H9 (cell line): ENCODE data around the gene FSTL4. TPM values are rescaled to one million over a fixed set of nuclear protein-coding genes. Genes with fewer than 3 reads are reported as not detected.

Experiments
- DNase-seq: peaks from one replicate; pipeline ENCODE4 v3.0.0-alpha.2; 2017
- H2AFZ ChIP-seq: one replicate; pipeline ENCODE4 v1.6.1; 2013; ENCODE audit warnings: mild to moderate bottlenecking, low read length, control low read depth, moderate library complexity
- H2AK5ac ChIP-seq: 2 replicates; pipeline ENCODE4 v1.6.1; 2013; ENCODE audit warnings: low read length, control low read depth, mixed read lengths; ENCODE audit not compliant: insufficient read length
- H2BK120ac ChIP-seq: one replicate; pipeline ENCODE4 v1.6.1; 2013; ENCODE audit warnings: low read depth, mild to moderate bottlenecking, low read length, control low read depth, inconsistent platforms; ENCODE audit not compliant: poor library complexity, severe bottlenecking
- H2BK12ac ChIP-seq: 2 replicates; pipeline ENCODE4 v1.6.1; 2013; ENCODE audit warnings: low read length, control low read depth, mixed read lengths, low read depth; ENCODE audit not compliant: insufficient read length
- H2BK15ac ChIP-seq: 2 replicates; pipeline ENCODE4 v1.6.1; 2013; ENCODE audit warnings: low read depth, low read length, control low read depth
- H2BK20ac ChIP-seq: one replicate; pipeline ENCODE4 v1.6.1; 2013; ENCODE audit warnings: low read depth, mild to moderate bottlenecking, low read length, control low read depth, inconsistent platforms; ENCODE audit not compliant: poor library complexity, severe bottlenecking
- H2BK5ac ChIP-seq: 2 replicates; pipeline ENCODE4 v1.6.1; 2013; ENCODE audit warnings: low read length, control low read depth, mixed read lengths; ENCODE audit not compliant: insufficient read length
- H3K14ac ChIP-seq: 2 replicates; pipeline ENCODE4 v1.6.1; 2013; ENCODE audit warnings: low read length, control low read depth; ENCODE audit not compliant: insufficient read depth
- H3K18ac ChIP-seq: 2 replicates; pipeline ENCODE4 v1.6.1; 2013; ENCODE audit warnings: low read depth, mild to moderate bottlenecking, mixed read lengths, low read length, control low read depth; ENCODE audit not compliant: insufficient read length
- H3K23ac ChIP-seq: 2 replicates; pipeline ENCODE4 v1.6.1; 2013; ENCODE audit warnings: low read length, control low read depth, mixed read lengths, low read depth; ENCODE audit not compliant: insufficient read length
- H3K23me2 ChIP-seq: 2 replicates; pipeline ENCODE4 v1.6.1; 2013; ENCODE audit warnings: low read depth, mild to moderate bottlenecking, mixed read lengths, low read length, control low read depth; ENCODE audit not compliant: insufficient read length, poor library complexity, severe bottlenecking
- H3K27ac ChIP-seq: 2 replicates; pipeline ENCODE4 v1.5.1; 2013; ENCODE audit warnings: low read length, control low read depth, mixed read lengths, low read depth; ENCODE audit not compliant: insufficient read length
- H3K27me3 ChIP-seq: 2 replicates; pipeline ENCODE4 v1.6.1; 2013; ENCODE audit warnings: low read length, control low read depth, inconsistent platforms; ENCODE audit not compliant: insufficient read depth
- H3K4ac ChIP-seq: 2 replicates; pipeline ENCODE4 v1.6.1; 2013; ENCODE audit warnings: low read depth, mild to moderate bottlenecking, control low read depth, inconsistent platforms, low read length, moderate library complexity
- H3K4me1 ChIP-seq: 2 replicates; pipeline ENCODE4 v1.6.1; 2013; ENCODE audit warnings: low read length, control low read depth, inconsistent platforms; ENCODE audit not compliant: insufficient read depth
- H3K4me2 ChIP-seq: 2 replicates; pipeline ENCODE4 v1.6.1; 2013; ENCODE audit warnings: low read length, control low read depth, mixed read lengths; ENCODE audit not compliant: insufficient read length, insufficient read depth
- H3K56ac ChIP-seq: 2 replicates; pipeline ENCODE4 v1.6.1; 2013; ENCODE audit warnings: low read depth, mild to moderate bottlenecking, mixed read lengths, low read length, control low read depth; ENCODE audit not compliant: insufficient read length
- H3K79me1 ChIP-seq: 2 replicates; pipeline ENCODE4 v1.6.1; 2013; ENCODE audit warnings: low read depth, mild to moderate bottlenecking, moderate library complexity, low read length, control low read depth, inconsistent platforms; ENCODE audit not compliant: insufficient read depth, poor library complexity, severe bottlenecking
- H3K79me2 ChIP-seq: 2 replicates; pipeline ENCODE4 v1.6.1; 2013; ENCODE audit warnings: low read length, control low read depth, inconsistent platforms; ENCODE audit not compliant: insufficient read depth
- H3K9ac ChIP-seq: 2 replicates; pipeline ENCODE4 v1.6.1; 2013; ENCODE audit warnings: low read length, control low read depth, mixed read lengths; ENCODE audit not compliant: insufficient read length; ENCODE audit errors: extremely low read depth
- H3K9me3 ChIP-seq: one replicate; pipeline ENCODE4 v1.6.1; 2013; ENCODE audit warnings: low read depth, low read length, inconsistent platforms; ENCODE audit not compliant: control insufficient read depth
- H3T11ph ChIP-seq: one replicate; pipeline ENCODE4 v1.6.1; 2013; ENCODE audit warnings: mild to moderate bottlenecking, low read length, control low read depth, inconsistent platforms
- H4K20me1 ChIP-seq: one replicate; pipeline ENCODE4 v1.6.1; 2013; ENCODE audit not compliant: control insufficient read depth, insufficient read length, insufficient read depth
- H4K5ac ChIP-seq: 2 replicates; pipeline ENCODE4 v1.6.1; 2013; ENCODE audit warnings: low read depth, mild to moderate bottlenecking, mixed read lengths, low read length, control low read depth; ENCODE audit not compliant: insufficient read length
- H4K8ac ChIP-seq: replicated peaks from 2 replicates; pipeline ENCODE4 v1.6.1; 2013; ENCODE audit warnings: low read length, control low read depth, mixed read lengths, low read depth; ENCODE audit not compliant: insufficient read length
- H4K91ac ChIP-seq: 2 replicates; pipeline ENCODE4 v1.6.1; 2013; ENCODE audit warnings: low read depth, mild to moderate bottlenecking, moderate library complexity, mixed read lengths, low read length, control low read depth; ENCODE audit not compliant: insufficient read length
- H3K27ac Mint-ChIP-seq, 3 experiments: 2 replicates in 2 of 3; 3 replicates in 1 of 3; pipeline ENCODE4 v1.8.0; 2020 to 2021; ENCODE audit warnings: mixed read lengths in 3 of 3, mild to moderate bottlenecking in 1 of 3, moderate library complexity in 1 of 3
- H3K27me3 Mint-ChIP-seq: 2 replicates; pipeline ENCODE4 v1.8.0; 2021; ENCODE audit warnings: low read depth, mild to moderate bottlenecking, moderate library complexity, mixed read lengths
- H3K36me3 Mint-ChIP-seq, 3 experiments: 2 replicates in 2 of 3; 3 replicates in 1 of 3; pipeline ENCODE4 v1.8.0; 2020 to 2021; ENCODE audit warnings: low read depth in 3 of 3, mixed read lengths in 3 of 3; ENCODE audit not compliant: insufficient read depth in 1 of 3
- H3K4me1 Mint-ChIP-seq, 2 experiments: 2 replicates each; pipeline ENCODE4 v1.8.0; 2020; ENCODE audit warnings: mixed read lengths in 2 of 2
- H3K4me3 Mint-ChIP-seq, 2 experiments: 2 replicates in 1 of 2; 3 replicates in 1 of 2; pipeline ENCODE4 v1.8.0; 2020 to 2021; ENCODE audit warnings: mild to moderate bottlenecking in 2 of 2, mixed read lengths in 2 of 2, moderate library complexity in 1 of 2
- H3K9me3 Mint-ChIP-seq, 2 experiments: 2 replicates in 1 of 2; 3 replicates in 1 of 2; pipeline ENCODE4 v1.8.0; 2020; ENCODE audit warnings: mild to moderate bottlenecking in 2 of 2, mixed read lengths in 2 of 2, moderate library complexity in 1 of 2
- WGBS: extraction: QIAGEN DNeasy Blood & Tissue Kit; methylation state at CpG from one replicate; pipeline ENCODE4 v1.1.7; 2013; ENCODE audit warnings: missing lambda C conversion rate, low lambda C conversion rate, mixed read lengths; ENCODE audit not compliant: insufficient read length; ENCODE audit errors: extremely low coverage; 5-methylcytosine and 5-hydroxymethylcytosine counted together
- total RNA-seq: library from RNA; stranded (reverse); gene quantifications from 2 replicates; pipeline ENCODE4 v1.2.1, GENCODE V29; 2021
- TF ChIP-seq, protein P1 (sequence below): fragments of 200-600 bp; sonication (generic); conservative IDR thresholded peaks from 3 replicates; pipeline ENCODE4 v1.8.0; 2021; ENCODE audit warnings: antibody characterized with exemption, mild to moderate bottlenecking

FSTL4 gene
- total RNA-seq, 1 experiment from 2014 or later = 5.7 TPM

DNA sequence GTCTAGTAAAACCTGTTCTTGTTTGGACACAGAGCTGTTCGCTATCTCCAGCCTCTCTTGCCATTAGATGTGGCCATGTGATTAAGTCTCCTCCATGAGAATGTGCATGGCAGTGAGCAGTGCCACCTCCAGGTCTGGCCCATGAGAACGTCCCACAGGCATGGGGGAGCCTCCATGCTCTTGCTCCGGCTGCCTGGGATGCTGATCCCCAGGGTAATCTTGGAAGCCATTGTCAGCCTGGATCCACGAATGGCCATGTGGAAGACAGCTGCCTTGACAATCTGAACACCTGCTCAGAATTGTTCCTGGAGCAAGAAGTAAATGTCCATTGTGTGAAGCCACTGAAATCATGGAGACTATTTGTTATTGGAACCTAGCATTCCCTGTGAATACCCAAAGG, 83.5 kb downstream of the FSTL4 start:
- no peak overlapping the region for H2BK120ac ChIP-seq
- H3K79me1 ChIP-seq = no peaks in the 10 kb centered on the region
- no peak overlapping the region for H2BK20ac ChIP-seq
- H3K23ac ChIP-seq = no peak overlapping the region
- H3K14ac ChIP-seq = no peak overlapping the region
- no peak overlapping the region for H3K18ac ChIP-seq
- no peak overlapping the region for H3K4me3 Mint-ChIP-seq
- no peak overlapping the region for H3K56ac ChIP-seq
- H3K27me3 Mint-ChIP-seq = peaks cover 3% of the 10 kb centered on the region; the same call in 1 of the 2 replicates
- no peaks in the 10 kb centered on the region for H3K27me3 ChIP-seq
- H3K9me3 Mint-ChIP-seq = no peaks in the 10 kb centered on the region; a peak in 1 of 5 replicates
- no peak overlapping the region for H3K27ac ChIP-seq
- H3K27ac Mint-ChIP-seq = no peak overlapping the region
- H3K4me2 ChIP-seq = no peak overlapping the region
- WGBS = no CpG with 5 or more reads among the region's 4 CpGs
- H3K4me1 ChIP-seq = no peaks in the 10 kb centered on the region; the same call in 1 of the 2 replicates
- no peak overlapping the region for H2BK5ac ChIP-seq
- no peak overlapping the region for H2AFZ ChIP-seq
- no peak overlapping the region for H2BK12ac ChIP-seq
- H4K91ac ChIP-seq = no peak overlapping the region
- no peak for DNase-seq
- H3K79me2 ChIP-seq = no peaks in the 10 kb centered on the region
- H3K9me3 ChIP-seq = no peaks in the 10 kb centered on the region
- peaks cover 22 to 23% of the 10 kb centered on the region in 2 experiments for H3K4me1 Mint-ChIP-seq
- no peaks in the 10 kb centered on the region for H3K36me3 Mint-ChIP-seq
- no peak overlapping the region for H3K9ac ChIP-seq
- H3K23me2 ChIP-seq = no peaks in the 10 kb centered on the region
- no peak overlapping the region for H3T11ph ChIP-seq
- H4K8ac ChIP-seq = no peak overlapping the region
- H2BK15ac ChIP-seq = no peak overlapping the region
- no peak overlapping the region for H3K4ac ChIP-seq
- H2AK5ac ChIP-seq = no peak overlapping the region
- TF ChIP-seq, protein P1, sequence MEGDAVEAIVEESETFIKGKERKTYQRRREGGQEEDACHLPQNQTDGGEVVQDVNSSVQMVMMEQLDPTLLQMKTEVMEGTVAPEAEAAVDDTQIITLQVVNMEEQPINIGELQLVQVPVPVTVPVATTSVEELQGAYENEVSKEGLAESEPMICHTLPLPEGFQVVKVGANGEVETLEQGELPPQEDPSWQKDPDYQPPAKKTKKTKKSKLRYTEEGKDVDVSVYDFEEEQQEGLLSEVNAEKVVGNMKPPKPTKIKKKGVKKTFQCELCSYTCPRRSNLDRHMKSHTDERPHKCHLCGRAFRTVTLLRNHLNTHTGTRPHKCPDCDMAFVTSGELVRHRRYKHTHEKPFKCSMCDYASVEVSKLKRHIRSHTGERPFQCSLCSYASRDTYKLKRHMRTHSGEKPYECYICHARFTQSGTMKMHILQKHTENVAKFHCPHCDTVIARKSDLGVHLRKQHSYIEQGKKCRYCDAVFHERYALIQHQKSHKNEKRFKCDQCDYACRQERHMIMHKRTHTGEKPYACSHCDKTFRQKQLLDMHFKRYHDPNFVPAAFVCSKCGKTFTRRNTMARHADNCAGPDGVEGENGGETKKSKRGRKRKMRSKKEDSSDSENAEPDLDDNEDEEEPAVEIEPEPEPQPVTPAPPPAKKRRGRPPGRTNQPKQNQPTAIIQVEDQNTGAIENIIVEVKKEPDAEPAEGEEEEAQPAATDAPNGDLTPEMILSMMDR = no peak
- no peak overlapping the region for H4K5ac ChIP-seq
- H4K20me1 ChIP-seq = no peaks in the 10 kb centered on the region
